ENCODE measurements around the gene TPST1.

TPST1 gene

GRCh38 chr7:66333443-66333842, 128.3 kb downstream of the TPST1 start:
- DNase-seq (ENCODE audit: low spot score): no peak
- in situ Hi-C loops (cut with MboI; ENCODE audit: low pct_unique_long_range_greater_than_20kb, low sequenced_read_pairs, unreplicated experiment): no loop called here
- no peak for TF ChIP-seq CTCF (IDR thresholded peaks at IDR 0.05; ENCODE audit: extremely low read depth, insufficient read depth, missing control alignments)

- no peak for DNase-seq (ENCODE audit: low spot score)
- in situ Hi-C loops (cut with MboI; ENCODE audit: low pct_unique_long_range_greater_than_20kb, low sequenced_read_pairs, unreplicated experiment): no loop called here
- TF ChIP-seq CTCF (IDR thresholded peaks at IDR 0.05; ENCODE audit: extremely low read depth, insufficient read depth, missing control alignments): no peak
Observed at GRCh38 chr7:66335318-66335717, 130.2 kb downstream of the TPST1 start.

- no peak for TF ChIP-seq CTCF (IDR thresholded peaks at IDR 0.05; ENCODE audit: extremely low read depth, insufficient read depth, missing control alignments)
- DNase-seq (ENCODE audit: low spot score): no peak
- in situ Hi-C loops (cut with MboI; ENCODE audit: low pct_unique_long_range_greater_than_20kb, low sequenced_read_pairs, unreplicated experiment): no loop called here
Observed at GRCh38 chr7:66336760-66337159, 131.6 kb downstream of the TPST1 start.

- DNase-seq (ENCODE audit: low spot score): no peak
- no peak for TF ChIP-seq CTCF (IDR thresholded peaks at IDR 0.05; ENCODE audit: extremely low read depth, insufficient read depth, missing control alignments)
- in situ Hi-C loops (cut with MboI; ENCODE audit: low pct_unique_long_range_greater_than_20kb, low sequenced_read_pairs, unreplicated experiment): no loop called here
Observed at GRCh38 chr7:66339141-66339540, 134.0 kb downstream of the TPST1 start.

- no peak for DNase-seq (ENCODE audit: low spot score)
- TF ChIP-seq CTCF (IDR thresholded peaks at IDR 0.05; ENCODE audit: extremely low read depth, insufficient read depth, missing control alignments): no peak
- in situ Hi-C loops (cut with MboI; ENCODE audit: low pct_unique_long_range_greater_than_20kb, low sequenced_read_pairs, unreplicated experiment): no loop called here
Observed at GRCh38 chr7:66344166-66344565, 139.0 kb downstream of the TPST1 start.

- in situ Hi-C loops (cut with MboI; ENCODE audit: low pct_unique_long_range_greater_than_20kb, low sequenced_read_pairs, unreplicated experiment): no loop called here
- no peak for DNase-seq (ENCODE audit: low spot score)
- no peak for TF ChIP-seq CTCF (IDR thresholded peaks at IDR 0.05; ENCODE audit: extremely low read depth, insufficient read depth, missing control alignments)
Observed at GRCh38 chr7:66348531-66348930, 143.4 kb downstream of the TPST1 start.

GRCh38 chr7:66348959-66349358, 143.8 kb downstream of the TPST1 start:
- no peak for DNase-seq (ENCODE audit: low spot score)
- in situ Hi-C loops (cut with MboI; ENCODE audit: low pct_unique_long_range_greater_than_20kb, low sequenced_read_pairs, unreplicated experiment): no loop called here
- TF ChIP-seq CTCF (IDR thresholded peaks at IDR 0.05; ENCODE audit: extremely low read depth, insufficient read depth, missing control alignments): no peak

All from GM13977 (cell line).